Left renal cortex interstitium (tissue), 4 donors: ENCODE data around the gene ZNF333. TPM values are rescaled to one million over a fixed set of nuclear protein-coding genes. Genes with fewer than 3 reads are reported as not detected.

ENCODE experiments used
- polyA plus RNA-seq, 4 donors: library from polyadenylated mRNA; unstranded; fragments of 120-200 nt; gene quantifications; one replicate each; pipeline ENCODE4 v1.2.1, GENCODE V29; 2013; ENCODE audit not compliant: insufficient read length in 4 of 4

Gene ZNF333
- polyA plus RNA-seq, 4 donors, result 13.8 to 31.3 (median 21.3) TPM

Other genes with a start within 250 kb of the ZNF333 start
- gene PTGER1, start 214.7 kb upstream of the ZNF333 start, polyA plus RNA-seq, result 10 to 100 TPM in 1 of 4 donors, 1 to 10 TPM in 3; 3.2 to 10.2 (median 6.7) TPM
- 100 to 1,000 TPM in 2 of 4 donors, 10 to 100 TPM in 2; 69.6 to 117 (median 91.1) TPM for gene GIPC1, start 193.9 kb upstream of the ZNF333 start, polyA plus RNA-seq
- 100 to 1,000 TPM in 2 of 4 donors, 10 to 100 TPM in 2; 91.5 to 104 (median 101) TPM for gene DNAJB1, start 171.7 kb upstream of the ZNF333 start, polyA plus RNA-seq
- gene TECR, start 160.5 kb upstream of the ZNF333 start, polyA plus RNA-seq, result 100 to 1,000 TPM; 122 to 154 (median 143) TPM
- gene NDUFB7, start 118.0 kb upstream of the ZNF333 start, polyA plus RNA-seq, result 100 to 1,000 TPM in 2 of 4 donors, 10 to 100 TPM in 2; 90.3 to 158 (median 120) TPM
- gene CLEC17A, start 107.0 kb upstream of the ZNF333 start, polyA plus RNA-seq, result under 1 TPM in 2 of 4 donors, not detected in 2; 0.23 to 0.26 TPM
- under 1 TPM in 3 of 4 donors, not detected in 1; 0.08 to 0.14 (median 0.09) TPM for gene ADGRE3, start 15.2 kb upstream of the ZNF333 start, polyA plus RNA-seq
- gene ADGRE2, start 88.5 kb downstream of the ZNF333 start, polyA plus RNA-seq, result under 1 TPM; 0.37 to 0.69 (median 0.59) TPM
- gene OR7A5, start 145.1 kb downstream of the ZNF333 start, polyA plus RNA-seq, result not detected
- gene OR7C1, start 145.1 kb downstream of the ZNF333 start, polyA plus RNA-seq, result under 1 TPM; 0.06 to 0.24 (median 0.12) TPM
- not detected for gene OR7A10, start 158.9 kb downstream of the ZNF333 start, polyA plus RNA-seq
- under 1 TPM in 2 of 4 donors, not detected in 2; 0.05 to 0.08 TPM for gene OR7A17, start 196.1 kb downstream of the ZNF333 start, polyA plus RNA-seq